Measurements from ENCODE around the gene C1orf50. TPM values are rescaled to one million over a fixed set of nuclear protein-coding genes. Genes with fewer than 3 reads are reported as not detected.

Gene C1orf50
- total RNA-seq, 1 experiment from 2014 or later: 5.1 TPM

GRCh38 chr1:42779725-42780124 is 12.7 kb downstream of the C1orf50 start:
- H3K36me3 Mint-ChIP-seq: peaks cover 52% of the 10 kb centered on the region
- peaks cover 4% of the 10 kb centered on the region; the same call in 1 of the 2 replicates for H3K9me3 Mint-ChIP-seq
- no peak for DNase-seq (ENCODE audit: low spot score)
- H3K4me3 Mint-ChIP-seq: no peak overlapping the region
- CTCF ChIA-PET: interaction anchor here (1.3 kb wide), 1 partner anchor 294 kb away, joined by 3 read pairs; no protein-coding TSS in a partner anchor
- no peak overlapping the region for H3K27ac Mint-ChIP-seq
- no peaks in the 10 kb centered on the region for H3K4me1 Mint-ChIP-seq
- POLR2A ChIA-PET: no interaction called here
- TF ChIP-seq ZNF425 (CRISPR knock-in tag; conservative IDR thresholded peaks at IDR 0.05) (no peak), ESRRA (CRISPR knock-in tag; IDR thresholded peaks at IDR 0.05; ENCODE audit: borderline replicate concordance) (no peak), CREB1 (CRISPR knock-in tag; IDR thresholded peaks at IDR 0.05) (no peak)
- H3K27me3 Mint-ChIP-seq (ENCODE audit: low read depth): no peaks in the 10 kb centered on the region
- ATAC-seq: no peak

GRCh38 chr1:42780176-42780575 is 13.1 kb downstream of the C1orf50 start:
- Mint-ChIP-seq H3K4me1 (no peaks in the 10 kb centered on the region), H3K27me3 (ENCODE audit: low read depth) (no peaks in the 10 kb centered on the region), H3K27ac (no peak overlapping the region), H3K4me3 (no peak overlapping the region), H3K36me3 (peaks cover 47% of the 10 kb centered on the region), H3K9me3 (peaks cover 4% of the 10 kb centered on the region; the same call in 1 of the 2 replicates)
- POLR2A ChIA-PET: no interaction called here
- DNase-seq (ENCODE audit: low spot score): no peak
- no peak for ATAC-seq
- CTCF ChIA-PET: interaction anchor here (1.3 kb wide), 1 partner anchor 294 kb away, joined by 3 read pairs; no protein-coding TSS in a partner anchor
- no peak for TF ChIP-seq ARID4B (CRISPR knock-in tag; IDR thresholded peaks at IDR 0.05; ENCODE audit: borderline replicate concordance)
- TF ChIP-seq TEAD1 (CRISPR knock-in tag; IDR thresholded peaks at IDR 0.05): no peak
- TF ChIP-seq ETV6 (CRISPR knock-in tag; IDR thresholded peaks at IDR 0.05): no peak
- no peak for TF ChIP-seq RORB (CRISPR knock-in tag; IDR thresholded peaks at IDR 0.05)
- TF ChIP-seq NR3C1 (CRISPR knock-in tag; conservative IDR thresholded peaks at IDR 0.05; ENCODE audit: low read depth): no peak
- no peak for TF ChIP-seq FOXJ3 (CRISPR knock-in tag; IDR thresholded peaks at IDR 0.05; ENCODE audit: borderline replicate concordance)
- TF ChIP-seq, protein P1, sequence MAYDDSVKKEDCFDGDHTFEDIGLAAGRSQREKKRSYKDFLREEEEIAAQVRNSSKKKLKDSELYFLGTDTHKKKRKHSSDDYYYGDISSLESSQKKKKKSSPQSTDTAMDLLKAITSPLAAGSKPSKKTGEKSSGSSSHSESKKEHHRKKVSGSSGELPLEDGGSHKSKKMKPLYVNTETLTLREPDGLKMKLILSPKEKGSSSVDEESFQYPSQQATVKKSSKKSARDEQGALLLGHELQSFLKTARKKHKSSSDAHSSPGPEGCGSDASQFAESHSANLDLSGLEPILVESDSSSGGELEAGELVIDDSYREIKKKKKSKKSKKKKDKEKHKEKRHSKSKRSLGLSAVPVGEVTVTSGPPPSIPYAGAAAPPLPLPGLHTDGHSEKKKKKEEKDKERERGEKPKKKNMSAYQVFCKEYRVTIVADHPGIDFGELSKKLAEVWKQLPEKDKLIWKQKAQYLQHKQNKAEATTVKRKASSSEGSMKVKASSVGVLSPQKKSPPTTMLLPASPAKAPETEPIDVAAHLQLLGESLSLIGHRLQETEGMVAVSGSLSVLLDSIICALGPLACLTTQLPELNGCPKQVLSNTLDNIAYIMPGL (CRISPR knock-in tag; IDR thresholded peaks at IDR 0.05): no peak
- TF ChIP-seq AR (CRISPR knock-in tag; IDR thresholded peaks at IDR 0.05): no peak
- TF ChIP-seq, protein P2, sequence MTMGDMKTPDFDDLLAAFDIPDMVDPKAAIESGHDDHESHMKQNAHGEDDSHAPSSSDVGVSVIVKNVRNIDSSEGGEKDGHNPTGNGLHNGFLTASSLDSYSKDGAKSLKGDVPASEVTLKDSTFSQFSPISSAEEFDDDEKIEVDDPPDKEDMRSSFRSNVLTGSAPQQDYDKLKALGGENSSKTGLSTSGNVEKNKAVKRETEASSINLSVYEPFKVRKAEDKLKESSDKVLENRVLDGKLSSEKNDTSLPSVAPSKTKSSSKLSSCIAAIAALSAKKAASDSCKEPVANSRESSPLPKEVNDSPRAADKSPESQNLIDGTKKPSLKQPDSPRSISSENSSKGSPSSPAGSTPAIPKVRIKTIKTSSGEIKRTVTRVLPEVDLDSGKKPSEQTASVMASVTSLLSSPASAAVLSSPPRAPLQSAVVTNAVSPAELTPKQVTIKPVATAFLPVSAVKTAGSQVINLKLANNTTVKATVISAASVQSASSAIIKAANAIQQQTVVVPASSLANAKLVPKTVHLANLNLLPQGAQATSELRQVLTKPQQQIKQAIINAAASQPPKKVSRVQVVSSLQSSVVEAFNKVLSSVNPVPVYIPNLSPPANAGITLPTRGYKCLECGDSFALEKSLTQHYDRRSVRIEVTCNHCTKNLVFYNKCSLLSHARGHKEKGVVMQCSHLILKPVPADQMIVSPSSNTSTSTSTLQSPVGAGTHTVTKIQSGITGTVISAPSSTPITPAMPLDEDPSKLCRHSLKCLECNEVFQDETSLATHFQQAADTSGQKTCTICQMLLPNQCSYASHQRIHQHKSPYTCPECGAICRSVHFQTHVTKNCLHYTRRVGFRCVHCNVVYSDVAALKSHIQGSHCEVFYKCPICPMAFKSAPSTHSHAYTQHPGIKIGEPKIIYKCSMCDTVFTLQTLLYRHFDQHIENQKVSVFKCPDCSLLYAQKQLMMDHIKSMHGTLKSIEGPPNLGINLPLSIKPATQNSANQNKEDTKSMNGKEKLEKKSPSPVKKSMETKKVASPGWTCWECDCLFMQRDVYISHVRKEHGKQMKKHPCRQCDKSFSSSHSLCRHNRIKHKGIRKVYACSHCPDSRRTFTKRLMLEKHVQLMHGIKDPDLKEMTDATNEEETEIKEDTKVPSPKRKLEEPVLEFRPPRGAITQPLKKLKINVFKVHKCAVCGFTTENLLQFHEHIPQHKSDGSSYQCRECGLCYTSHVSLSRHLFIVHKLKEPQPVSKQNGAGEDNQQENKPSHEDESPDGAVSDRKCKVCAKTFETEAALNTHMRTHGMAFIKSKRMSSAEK (CRISPR knock-in tag; IDR thresholded peaks at IDR 0.05; ENCODE audit: borderline replicate concordance): no peak
- TF ChIP-seq ZNF425 (CRISPR knock-in tag; conservative IDR thresholded peaks at IDR 0.05): no peak
- TF ChIP-seq, protein P3, sequence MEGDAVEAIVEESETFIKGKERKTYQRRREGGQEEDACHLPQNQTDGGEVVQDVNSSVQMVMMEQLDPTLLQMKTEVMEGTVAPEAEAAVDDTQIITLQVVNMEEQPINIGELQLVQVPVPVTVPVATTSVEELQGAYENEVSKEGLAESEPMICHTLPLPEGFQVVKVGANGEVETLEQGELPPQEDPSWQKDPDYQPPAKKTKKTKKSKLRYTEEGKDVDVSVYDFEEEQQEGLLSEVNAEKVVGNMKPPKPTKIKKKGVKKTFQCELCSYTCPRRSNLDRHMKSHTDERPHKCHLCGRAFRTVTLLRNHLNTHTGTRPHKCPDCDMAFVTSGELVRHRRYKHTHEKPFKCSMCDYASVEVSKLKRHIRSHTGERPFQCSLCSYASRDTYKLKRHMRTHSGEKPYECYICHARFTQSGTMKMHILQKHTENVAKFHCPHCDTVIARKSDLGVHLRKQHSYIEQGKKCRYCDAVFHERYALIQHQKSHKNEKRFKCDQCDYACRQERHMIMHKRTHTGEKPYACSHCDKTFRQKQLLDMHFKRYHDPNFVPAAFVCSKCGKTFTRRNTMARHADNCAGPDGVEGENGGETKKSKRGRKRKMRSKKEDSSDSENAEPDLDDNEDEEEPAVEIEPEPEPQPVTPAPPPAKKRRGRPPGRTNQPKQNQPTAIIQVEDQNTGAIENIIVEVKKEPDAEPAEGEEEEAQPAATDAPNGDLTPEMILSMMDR (IDR thresholded peaks at IDR 0.05): no peak
